G401 (cell line): ENCODE data around the gene CDK16. TPM values are rescaled to one million over a fixed set of nuclear protein-coding genes. Genes with fewer than 3 reads are reported as not detected.

Source experiments
- DNase-seq: peaks from one replicate; pipeline ENCODE4 v3.0.0-alpha.2; 2015; ENCODE audit warnings: low spot score
- in situ Hi-C: cut with HindIII; loops from 2 replicates; pipeline ENCODE4 v1.10.0; 2016; ENCODE audit warnings: low sequenced_read_pairs, mixed read lengths
- total RNA-seq: library from RNA; depleted of rRNA; stranded (reverse); fragments of >200 nt; shearing (Covaris generic); gene quantifications from 2 replicates; pipeline ENCODE4 v1.2.3, GENCODE V29; 2014

The CDK16 gene
- total RNA-seq, 1 experiment from 2014 or later, result 118 TPM

GRCh38 chrX:47222751-47223350 is 4.4 kb downstream of the CDK16 start:
- in situ Hi-C loops, result no loop called here
- DNase-seq, result no peak

DNA sequence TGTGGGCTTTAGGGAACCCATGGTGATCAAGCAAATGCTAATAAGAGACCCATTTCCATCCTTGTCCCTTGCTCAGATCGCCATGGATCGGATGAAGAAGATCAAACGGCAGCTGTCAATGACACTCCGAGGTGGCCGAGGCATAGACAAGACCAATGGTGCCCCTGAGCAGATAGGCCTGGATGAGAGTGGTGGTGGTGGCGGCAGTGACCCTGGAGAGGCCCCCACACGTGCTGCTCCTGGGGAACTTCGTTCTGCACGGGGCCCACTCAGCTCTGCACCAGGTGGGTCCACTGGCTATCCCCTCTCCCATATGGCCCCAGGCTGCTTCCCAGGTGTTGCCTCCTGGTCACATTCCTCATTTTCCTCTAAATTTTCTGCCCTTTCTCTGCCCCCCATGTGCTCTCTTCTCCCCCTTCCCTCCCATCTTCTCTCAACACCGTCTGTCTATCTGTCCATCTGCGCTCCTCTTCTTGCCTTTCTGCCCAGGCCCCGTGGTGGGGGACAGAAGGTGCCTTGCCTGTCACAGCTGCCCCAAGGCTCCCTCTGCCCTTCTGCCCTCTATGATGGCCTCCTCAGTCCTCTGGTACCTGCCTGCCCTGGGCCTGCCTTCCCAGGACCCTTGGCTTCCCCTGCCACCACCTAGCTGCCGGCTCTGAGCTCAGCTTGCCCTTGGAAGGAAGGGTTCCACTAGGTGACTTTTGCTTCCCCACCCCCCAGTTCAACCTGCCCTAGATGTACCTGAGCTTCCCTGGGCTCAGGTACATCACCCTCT is 5.2 kb downstream of the CDK16 start:
- DNase-seq, result no peak

GRCh38 chrX:47224266-47224895 is 5.9 kb downstream of the CDK16 start:
- in situ Hi-C loops, result no loop called here
- no peak for DNase-seq

More for the DNA sequence above, 5.2 kb downstream of the CDK16 start:
- in situ Hi-C loops, result no loop called here

GRCh38 chrX:47224896-47225290 is 6.4 kb downstream of the CDK16 start:
- no peak for DNase-seq
- in situ Hi-C loops, result no loop called here

- no peak for DNase-seq
These were observed 7.6 kb downstream of the CDK16 start for GRCh38 chrX:47226071-47226470.

GRCh38 chrX:47226531-47227333 is 8.3 kb downstream of the CDK16 start:
- DNase-seq, result no peak
- in situ Hi-C loops, result no loop called here

More at GRCh38 chrX:47226071-47226470, 7.6 kb downstream of the CDK16 start:
- in situ Hi-C loops, result no loop called here

- DNase-seq, result no peak
- in situ Hi-C loops, result no loop called here
These were observed 8.8 kb downstream of the CDK16 start for GRCh38 chrX:47227334-47227583.

- DNase-seq, result no peak
- in situ Hi-C loops, result no loop called here
These were observed 10.2 kb downstream of the CDK16 start for GRCh38 chrX:47228550-47229270.

DNA sequence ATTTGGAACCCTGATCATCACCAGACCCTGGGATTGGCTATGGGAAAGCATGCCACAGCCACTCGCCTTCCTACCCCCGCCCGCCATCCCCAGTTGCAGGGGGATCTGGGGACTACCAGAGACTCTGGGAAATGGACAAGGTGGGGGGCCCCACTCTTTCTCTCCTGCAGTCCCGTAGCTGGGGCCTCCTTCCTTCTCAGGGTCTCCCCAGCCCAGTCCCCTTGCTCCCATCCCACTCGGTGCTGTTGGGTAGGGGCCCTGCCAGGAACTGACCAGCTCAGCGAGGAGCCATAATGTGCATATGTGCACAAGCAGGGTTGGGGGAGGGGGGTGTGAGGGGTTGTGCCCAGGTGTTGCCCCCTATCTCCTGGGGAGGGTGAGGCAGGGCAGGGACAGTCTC is 10.9 kb downstream of the CDK16 start:
- DNase-seq, result no peak
- in situ Hi-C loops, result no loop called here

DNA sequence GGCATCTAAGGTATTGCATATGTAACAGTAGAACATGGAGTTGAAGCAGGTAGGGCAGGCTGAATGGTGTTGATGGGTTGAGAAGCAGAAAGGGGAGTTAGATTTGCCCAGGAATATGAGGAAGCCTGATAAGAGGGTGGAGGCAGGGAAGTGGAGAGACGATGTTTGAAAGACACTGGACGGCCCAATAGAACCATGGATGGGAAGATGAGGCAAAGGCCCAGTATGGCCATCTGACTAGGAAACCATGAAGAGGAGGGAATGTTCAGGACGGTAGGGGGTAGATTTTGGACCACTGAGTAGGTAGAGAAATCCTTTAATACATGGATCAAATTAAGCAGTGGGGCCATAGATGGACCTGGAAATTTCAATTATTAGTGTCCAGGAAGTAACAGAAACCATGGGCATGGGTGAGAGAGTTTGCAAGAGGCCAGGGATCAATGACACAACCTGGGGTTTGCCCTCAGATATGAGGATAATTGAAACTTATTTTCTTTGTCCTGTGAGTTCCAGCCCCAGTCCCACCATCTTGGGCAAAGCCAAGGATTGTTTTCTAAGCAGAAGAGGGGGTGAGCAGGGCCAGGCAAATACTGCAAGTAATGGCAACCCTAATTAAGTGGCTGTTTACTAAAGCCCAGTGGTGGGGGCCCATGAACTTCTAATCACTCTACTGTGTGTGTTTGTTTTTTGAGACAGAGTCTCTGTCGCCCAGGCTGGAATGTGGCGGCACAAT is 11.8 kb downstream of the CDK16 start:
- in situ Hi-C loops, result no loop called here

DNA sequence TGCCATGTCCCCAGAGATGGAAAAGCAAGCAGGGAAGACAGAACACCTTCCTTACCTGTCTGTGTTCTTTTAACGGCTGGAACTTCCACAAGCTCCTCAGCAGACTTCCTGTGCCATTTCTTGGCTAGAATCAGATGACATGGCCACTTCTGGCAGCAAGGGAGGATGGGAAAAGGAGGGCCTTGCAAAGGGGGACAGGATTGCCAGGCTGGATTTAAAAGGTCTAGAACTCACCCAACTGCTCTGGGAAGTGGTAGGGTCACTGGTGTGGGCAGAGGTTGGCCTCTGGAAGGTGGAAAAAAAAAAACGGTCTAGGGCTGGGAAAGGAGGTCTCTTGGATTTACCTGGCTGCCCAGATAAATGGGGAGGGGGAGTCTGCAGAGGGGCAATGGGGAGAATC is 12.7 kb downstream of the CDK16 start:
- no peak for DNase-seq
- in situ Hi-C loops, result no loop called here

More for the DNA sequence above, 11.8 kb downstream of the CDK16 start:
- no peak for DNase-seq

DNA sequence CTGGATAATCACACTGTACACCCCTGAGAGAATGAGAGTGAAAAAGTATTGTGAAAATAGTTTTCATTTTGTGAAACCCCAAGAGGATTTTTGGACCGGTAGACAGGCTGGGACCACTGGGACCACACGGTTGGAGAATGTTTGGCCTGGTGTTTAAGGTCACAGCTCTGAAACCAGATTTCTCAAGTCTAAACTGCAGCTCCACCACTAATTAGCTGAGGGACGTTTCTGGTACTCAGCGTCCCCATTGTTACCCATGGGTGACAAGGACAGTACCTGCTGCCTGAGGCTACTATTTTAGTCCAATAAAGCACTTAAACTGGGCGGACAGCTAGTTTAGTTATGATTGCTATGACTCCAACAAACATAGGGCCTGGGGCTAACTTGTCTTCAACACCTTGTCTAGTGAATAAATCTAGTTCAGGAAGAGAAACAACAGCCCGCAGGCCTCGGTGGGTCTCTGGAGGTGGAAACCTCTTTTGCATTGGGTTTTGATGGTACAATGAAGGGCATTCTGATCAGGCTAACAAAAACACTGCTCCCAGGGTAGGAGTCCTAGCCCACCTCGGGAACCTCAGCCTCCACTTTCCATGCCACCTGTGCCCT is 13.8 kb downstream of the CDK16 start:
- in situ Hi-C loops, result no loop called here
- no peak for DNase-seq

- in situ Hi-C loops, result no loop called here
- peak; percentile 53 for DNase-seq
These were observed 14.4 kb downstream of the CDK16 start, which contains the start of gene USP11 for GRCh38 chrX:47232803-47233332. Gene USP11, plus strand, starts transcription at chrX:47233009. Its CDS starts 35 bp downstream, at chrX:47233044.

DNA sequence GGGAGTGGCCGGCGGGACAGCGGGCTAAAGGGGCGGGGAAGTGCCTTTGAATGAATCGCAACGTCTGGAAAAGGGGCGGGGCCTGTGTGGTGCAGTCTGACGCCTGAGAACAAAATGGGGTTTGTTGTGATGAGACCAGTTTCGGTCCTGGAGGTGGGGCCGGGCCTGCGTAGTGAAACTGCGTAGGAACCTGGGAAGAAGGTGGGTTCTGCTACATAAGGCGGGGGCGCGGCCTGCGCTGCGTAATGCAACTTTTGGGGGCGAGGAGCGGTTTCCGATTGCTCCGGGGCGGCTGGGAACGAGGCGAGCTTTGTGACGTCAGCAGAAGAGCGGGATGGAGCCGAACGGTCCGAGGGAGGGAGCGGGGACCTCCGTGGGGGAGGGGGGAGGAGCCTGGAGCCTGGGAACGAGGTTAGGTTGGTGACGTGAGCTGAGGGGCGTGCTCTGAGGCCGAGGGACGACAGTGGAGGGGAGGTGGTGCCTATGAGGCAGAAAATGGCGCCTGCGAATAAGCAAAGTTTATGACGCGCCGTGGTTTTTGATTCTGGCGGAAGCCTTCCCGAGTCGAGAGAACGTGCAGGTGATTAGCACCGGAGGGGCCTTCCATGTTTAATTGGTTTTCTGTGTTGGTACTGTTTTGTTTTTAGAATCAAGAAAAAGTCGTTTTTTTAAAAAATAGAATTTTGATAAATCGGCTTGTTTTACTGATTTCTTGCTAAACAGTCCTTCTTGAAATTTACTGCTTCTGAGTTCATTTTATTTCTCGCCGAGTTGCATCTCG is 15.0 kb downstream of the CDK16 start:
- DNase-seq, result peak; percentile 95
- in situ Hi-C loops, result no loop called here

- no peak for DNase-seq
- in situ Hi-C loops, result no loop called here
These were observed 16.1 kb downstream of the CDK16 start for GRCh38 chrX:47234583-47234982.

DNA sequence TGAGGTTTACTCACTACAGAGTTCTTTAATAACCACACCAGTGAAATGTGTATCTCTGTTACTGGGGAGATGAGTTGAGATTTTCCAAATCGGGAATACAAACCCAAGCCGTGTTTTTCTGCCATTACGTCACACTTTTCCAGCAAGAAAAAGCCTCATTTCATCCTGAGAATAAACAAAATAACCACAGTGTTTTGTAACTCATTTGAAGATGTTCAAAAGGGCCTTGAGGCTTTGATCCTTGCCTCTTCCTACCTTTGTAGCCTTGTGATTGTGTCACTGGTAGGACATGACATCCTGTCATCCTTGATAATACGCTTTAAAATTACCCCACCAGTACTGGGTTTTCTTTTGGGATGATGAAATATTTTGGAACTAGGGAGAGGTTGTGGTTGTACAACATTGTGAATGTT is 17.2 kb downstream of the CDK16 start:
- in situ Hi-C loops, result no loop called here
- no peak for DNase-seq

DNA sequence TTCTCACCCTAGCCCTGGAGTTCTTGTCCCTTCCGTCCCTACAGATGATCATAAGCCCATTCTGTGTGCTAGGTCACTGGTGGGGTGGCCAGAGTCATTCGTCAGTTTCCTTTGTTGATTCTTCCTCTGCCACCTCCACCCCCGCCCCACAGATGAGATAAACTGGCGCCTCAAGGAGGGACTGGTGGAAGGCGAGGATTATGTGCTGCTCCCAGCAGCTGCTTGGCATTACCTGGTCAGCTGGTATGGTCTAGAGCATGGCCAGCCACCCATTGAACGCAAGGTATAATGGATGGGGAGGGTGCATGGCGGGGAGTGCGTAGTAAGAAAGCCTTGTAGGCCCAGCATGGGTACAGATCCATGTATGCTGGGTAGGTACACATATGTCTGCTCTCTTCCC is 20.7 kb downstream of the CDK16 start:
- DNase-seq, result no peak
- in situ Hi-C loops, result no loop called here
